Activated CD4-positive, alpha-beta memory T cell treated with anti-CD3 and anti-CD28 coated beads for 36 hours (primary cell): ENCODE measurements around the gene ATAD3C. TPM values are rescaled to one million over a fixed set of nuclear protein-coding genes. Genes with fewer than 3 reads are reported as not detected.
A peak's percentile ranks its signal among the peaks of the same experiment; 100 is the strongest.
"Not testable (repeated sequence)": the region's sequence is repeated elsewhere in the genome, so short reads cannot be mapped to it uniquely, and the experiment has no call there.

ENCODE experiments used
- CTCF ChIA-PET: fragments of 350-600 bp; sonication (Branson Sonifier 250); formaldehyde crosslinking; loops from one replicate; lab custom pipeline; 2021; ENCODE audit warnings: antibody characterized with exemption, inconsistent platforms; lab: Charles Lee
- POLR2A ChIA-PET: fragments of 350-600 bp; sonication (Branson Sonifier 250); formaldehyde crosslinking; loops from one replicate; lab custom pipeline; 2021; ENCODE audit warnings: antibody characterized with exemption; lab: Charles Lee
- DNase-seq: peaks from one replicate; pipeline ENCODE4 v3.0.0-alpha.2; 2020
- H3K27ac Mint-ChIP-seq: one replicate; pipeline ENCODE4 v1.8.0; 2021; ENCODE audit warnings: mixed read lengths
- H3K27me3 Mint-ChIP-seq: one replicate; pipeline ENCODE4 v1.8.0; 2021; ENCODE audit warnings: mixed read lengths
- H3K36me3 Mint-ChIP-seq: one replicate; pipeline ENCODE4 v1.8.0; 2021; ENCODE audit warnings: mixed read lengths
- H3K4me1 Mint-ChIP-seq: one replicate; pipeline ENCODE4 v1.8.0; 2021; ENCODE audit warnings: low read depth, mixed read lengths
- H3K4me3 Mint-ChIP-seq: one replicate; pipeline ENCODE4 v1.8.0; 2021; ENCODE audit warnings: mild to moderate bottlenecking, mixed read lengths
- H3K9me3 Mint-ChIP-seq: one replicate; pipeline ENCODE4 v1.8.0; 2021; ENCODE audit warnings: mixed read lengths
- intact Hi-C: fragments of 100-400 bp; cut with micrococcal nuclease; formaldehyde crosslinking; loops from one replicate; pipeline ENCODE4 v1.15.1; 2023
- total RNA-seq, 2 experiments: library from RNA; stranded (reverse); gene quantifications; one replicate each; pipeline ENCODE4 v1.2.3, GENCODE V29; 2021

ATAD3C gene
- total RNA-seq, 2 experiments from 2014 or later, result 1.2 to 1.7 TPM

DNA sequence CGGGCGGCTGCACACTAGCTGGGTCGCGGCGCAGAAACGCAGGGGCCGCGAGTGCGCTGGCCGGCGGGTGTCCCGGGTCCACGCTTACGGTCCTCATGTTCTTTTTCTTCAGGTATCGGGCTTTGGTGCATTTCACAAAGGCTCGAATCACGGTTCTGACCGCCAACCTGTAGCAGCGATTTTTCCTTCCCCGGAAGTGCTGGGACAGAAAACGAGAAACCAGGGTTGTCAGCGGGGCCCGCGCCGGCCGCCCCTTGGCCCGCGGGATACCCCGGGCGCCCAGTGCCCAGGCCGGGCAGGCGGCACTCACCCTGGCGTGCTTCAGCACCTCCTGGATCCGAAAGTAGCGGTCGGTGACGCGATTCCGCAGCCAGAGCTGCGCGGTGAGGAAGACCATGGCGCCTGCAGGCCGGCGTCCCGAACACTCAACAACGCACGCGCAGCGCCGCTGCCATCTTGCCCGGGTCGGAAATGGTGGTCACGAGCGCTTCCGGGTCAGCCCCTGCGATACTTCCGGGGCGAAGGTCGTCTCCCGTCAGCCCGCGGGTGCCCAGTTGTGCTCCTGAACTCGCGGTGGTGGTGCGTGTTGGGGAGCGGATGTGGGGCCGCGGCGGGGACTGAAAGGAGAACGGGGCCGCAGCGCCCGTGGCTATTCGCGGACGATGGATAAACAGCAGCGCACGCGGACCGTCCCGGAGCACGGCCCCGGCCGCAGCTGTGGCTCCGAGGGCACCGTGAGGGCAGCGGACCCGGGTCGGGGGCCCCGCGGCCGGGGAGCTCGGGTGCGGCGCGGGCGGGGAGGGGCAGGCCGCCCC is 42.5 kb upstream of the ATAD3C start, which contains the start of gene MRPL20:
Gene MRPL20, minus strand, starts transcription at position 473 of the 815 bp plus-strand sequence. Its CDS starts 76 bp downstream, at position 397.
- Mint-ChIP-seq H3K4me1 (peaks cover 48% of the 10 kb centered on the region), H3K27ac (peak within 1 kb of the TSS; percentile 94), H3K27me3 (no peaks in the 10 kb centered on the region), H3K4me3 (peak within 1 kb of the TSS; percentile 93), H3K9me3 (peaks cover under 1% of the 10 kb centered on the region), H3K36me3 (peaks cover 47% of the 10 kb centered on the region)
- ChIA-PET CTCF (interaction anchor here (1.6 to 1.9 kb wide), 3 partner anchors 8 to 34 kb away, joined by 5 to 11 read pairs (median 8); partner anchors contain the start of genes AURKAIP1 and CCNL2), POLR2A (interaction anchor here (0.6 to 1.6 kb wide), 8 partner anchors 8 to 209 kb away, joined by 3 to 17 read pairs (median 3); partner anchors contain the start of genes CCNL2, MIB2 and UBE2J2)
- peak; percentile 98 for DNase-seq
- intact Hi-C loops, result loop anchor here (1.0 to 10.0 kb wide), 3 partner anchors 8 to 98 kb away; partner anchors contain the start of genes AURKAIP1 and CCNL2

DNA sequence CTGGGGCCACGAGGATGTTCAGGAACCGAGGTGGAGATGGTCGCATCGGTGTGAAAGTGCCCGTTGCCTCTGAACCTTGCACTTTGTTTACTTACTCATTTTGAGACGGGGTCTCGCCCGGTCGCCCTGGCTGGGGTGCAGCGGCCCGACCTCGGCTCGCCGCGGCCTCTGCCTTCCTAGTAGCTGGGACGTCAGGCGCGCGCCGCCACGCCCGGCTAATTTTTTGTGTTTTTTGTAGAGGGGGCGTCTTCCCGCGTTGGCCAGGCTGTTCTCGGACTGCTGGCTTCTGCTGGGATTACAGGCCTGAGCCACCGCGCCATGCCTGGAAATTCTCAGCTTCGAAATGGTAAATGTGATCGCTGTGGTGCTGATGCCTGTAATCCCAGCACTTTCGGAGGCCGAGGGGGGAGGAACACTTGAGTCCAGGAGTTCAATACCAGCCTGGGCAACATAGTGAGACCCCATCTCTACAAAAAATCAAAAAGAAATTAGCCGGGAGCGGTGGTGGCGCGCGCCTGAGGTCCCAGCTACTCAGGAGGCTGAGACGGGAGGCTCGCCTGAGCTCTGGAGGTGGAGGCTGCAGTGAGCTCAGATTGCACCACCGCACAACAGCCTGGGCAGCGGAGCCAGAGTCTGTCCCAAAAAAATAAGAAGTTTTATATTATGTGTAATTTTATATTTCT is 41.7 kb upstream of the ATAD3C start:
- ChIA-PET POLR2A (interaction anchor here (0.6 to 1.6 kb wide), 8 partner anchors 9 to 208 kb away, joined by 3 to 17 read pairs (median 3); partner anchors contain the start of genes CCNL2, MIB2 and UBE2J2), CTCF (interaction anchor here (0.9 to 1.9 kb wide), 4 partner anchors 9 to 34 kb away, joined by 3 to 11 read pairs (median 6); partner anchors contain the start of genes AURKAIP1 and CCNL2)
- Mint-ChIP-seq H3K27ac (peak overlapping the region; percentile 85), H3K36me3 (peaks cover 42% of the 10 kb centered on the region), H3K27me3 (no peaks in the 10 kb centered on the region), H3K9me3 (peaks cover 3% of the 10 kb centered on the region), H3K4me3 (peak overlapping the region; percentile 93), H3K4me1 (peaks cover 48% of the 10 kb centered on the region)
- peak; percentile 46 for DNase-seq
- intact Hi-C loops, result loop anchor here (1.0 to 10.0 kb wide), 3 partner anchors 8 to 97 kb away; partner anchors contain the start of genes AURKAIP1 and CCNL2

- H3K9me3 Mint-ChIP-seq, H3K27ac Mint-ChIP-seq, H3K27me3 Mint-ChIP-seq, DNase-seq, POLR2A ChIA-PET, H3K4me3 Mint-ChIP-seq, intact Hi-C loops: not testable (repeated sequence)
- peaks cover 35% of the 10 kb centered on the region for H3K4me1 Mint-ChIP-seq
- CTCF ChIA-PET, result interaction anchor here (1.4 kb wide), 1 partner anchor 39 kb away, joined by 4 read pairs; no protein-coding TSS in a partner anchor
- peaks cover 26% of the 10 kb centered on the region for H3K36me3 Mint-ChIP-seq
These were observed 39.3 kb upstream of the ATAD3C start for GRCh38 chr1:1410238-1410637.

- H3K9me3 Mint-ChIP-seq, result peaks cover 3% of the 10 kb centered on the region
- no peak overlapping the region for H3K27ac Mint-ChIP-seq
- ChIA-PET POLR2A (no interaction called here), CTCF (interaction anchor here (1.4 kb wide), 1 partner anchor 40 kb away, joined by 4 read pairs; no protein-coding TSS in a partner anchor)
- peaks cover 21% of the 10 kb centered on the region for H3K4me1 Mint-ChIP-seq
- no peaks in the 10 kb centered on the region for H3K27me3 Mint-ChIP-seq
- intact Hi-C loops, result no loop called here
- H3K4me3 Mint-ChIP-seq, result no peak overlapping the region
- peaks cover 12% of the 10 kb centered on the region for H3K36me3 Mint-ChIP-seq
- DNase-seq, result no peak
These were observed 37.9 kb upstream of the ATAD3C start for GRCh38 chr1:1411626-1412025.

- peak; percentile 37 for DNase-seq
- CTCF ChIA-PET, H3K36me3 Mint-ChIP-seq, H3K4me3 Mint-ChIP-seq, POLR2A ChIA-PET, H3K27me3 Mint-ChIP-seq, intact Hi-C loops, H3K9me3 Mint-ChIP-seq: not testable (repeated sequence)
- peak overlapping the region; percentile 63 for H3K27ac Mint-ChIP-seq
- H3K4me1 Mint-ChIP-seq, result peaks cover 20% of the 10 kb centered on the region
These were observed 37.1 kb upstream of the ATAD3C start for GRCh38 chr1:1412311-1412902.

- H3K4me1 Mint-ChIP-seq, result peaks cover 20% of the 10 kb centered on the region
- H3K27ac Mint-ChIP-seq, result no peak overlapping the region
- H3K4me3 Mint-ChIP-seq, result no peak overlapping the region
- no peak for DNase-seq
- peaks cover 1% of the 10 kb centered on the region for H3K27me3 Mint-ChIP-seq
- ChIA-PET CTCF (interaction anchor here (2.0 kb wide), 1 partner anchor 43 kb away, joined by 5 read pairs; no protein-coding TSS in a partner anchor), POLR2A (no interaction called here)
- peaks cover 3% of the 10 kb centered on the region for H3K9me3 Mint-ChIP-seq
- intact Hi-C loops, result no loop called here
- H3K36me3 Mint-ChIP-seq, result peaks cover 3% of the 10 kb centered on the region
These were observed 33.7 kb upstream of the ATAD3C start for GRCh38 chr1:1415751-1416150.

GRCh38 chr1:1417396-1417795 is 32.1 kb upstream of the ATAD3C start:
- DNase-seq, H3K27ac Mint-ChIP-seq, POLR2A ChIA-PET, H3K36me3 Mint-ChIP-seq, H3K27me3 Mint-ChIP-seq, CTCF ChIA-PET, intact Hi-C loops, H3K4me3 Mint-ChIP-seq, H3K9me3 Mint-ChIP-seq: not testable (repeated sequence)
- H3K4me1 Mint-ChIP-seq, result peaks cover 14% of the 10 kb centered on the region

GRCh38 chr1:1417825-1418463 is 31.5 kb upstream of the ATAD3C start:
- H3K36me3 Mint-ChIP-seq, H3K4me3 Mint-ChIP-seq, CTCF ChIA-PET, H3K9me3 Mint-ChIP-seq, intact Hi-C loops, POLR2A ChIA-PET, H3K27ac Mint-ChIP-seq: not testable (repeated sequence)
- peaks cover 10% of the 10 kb centered on the region for H3K27me3 Mint-ChIP-seq
- peak; percentile 31 for DNase-seq
- H3K4me1 Mint-ChIP-seq, result peaks cover 12% of the 10 kb centered on the region

DNA sequence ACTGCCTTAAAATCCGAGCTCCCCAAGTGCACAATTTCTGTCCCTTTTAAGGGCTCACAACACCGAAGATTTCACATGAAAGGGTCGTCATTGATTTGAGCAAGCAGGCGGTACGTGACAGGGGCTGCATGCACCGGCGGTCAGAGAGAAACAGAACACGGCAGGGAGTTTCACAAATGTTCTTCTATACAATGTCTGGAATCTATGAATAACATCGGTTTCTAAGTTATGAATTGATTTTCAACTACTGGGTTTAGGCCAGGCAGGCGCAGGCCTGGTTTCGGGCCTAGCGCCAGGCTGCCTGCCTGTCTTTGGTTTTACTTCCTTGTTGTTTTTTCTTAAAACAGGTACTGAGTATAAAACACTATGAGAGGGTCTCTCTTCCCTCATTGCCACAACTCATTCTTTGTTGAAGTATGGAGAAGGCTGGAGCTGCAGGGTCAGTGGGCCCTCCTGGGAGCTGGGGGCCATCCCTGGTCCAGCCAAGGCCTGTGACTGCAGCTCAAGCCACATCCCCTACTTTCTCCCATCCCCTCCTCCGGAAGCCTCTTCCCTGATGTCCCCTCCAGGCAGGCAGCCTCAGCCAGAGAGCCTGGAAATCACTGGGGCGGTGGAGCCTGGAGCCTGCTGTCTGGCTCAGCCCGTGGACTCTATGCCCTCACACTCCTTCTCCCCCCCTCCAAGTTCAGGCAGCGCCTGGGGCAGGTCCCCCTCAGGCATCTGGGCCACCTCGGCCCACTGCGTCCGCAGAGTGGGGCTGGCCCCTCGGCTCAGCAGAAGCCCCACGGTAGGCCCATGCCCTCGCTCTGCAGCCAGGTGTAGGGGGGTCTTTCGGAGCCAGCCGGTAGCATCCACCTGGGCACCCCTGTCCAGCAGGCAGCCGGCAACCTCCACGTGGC is 30.8 kb upstream of the ATAD3C start:
- no peak overlapping the region for H3K27ac Mint-ChIP-seq
- H3K27me3 Mint-ChIP-seq, result peaks cover 10% of the 10 kb centered on the region
- H3K36me3 Mint-ChIP-seq, result no peaks in the 10 kb centered on the region
- H3K4me1 Mint-ChIP-seq, result peaks cover 12% of the 10 kb centered on the region
- H3K4me3 Mint-ChIP-seq, result no peak overlapping the region
- ChIA-PET CTCF (no interaction called here), POLR2A (no interaction called here)
- no peaks in the 10 kb centered on the region for H3K9me3 Mint-ChIP-seq
- DNase-seq, result no peak
- intact Hi-C loops, result no loop called here

GRCh38 chr1:1419363-1419812 is 30.1 kb upstream of the ATAD3C start:
- CTCF ChIA-PET, result no interaction called here
- intact Hi-C loops, result no loop called here
- H3K27ac Mint-ChIP-seq, result no peak overlapping the region
- no peak overlapping the region for H3K4me3 Mint-ChIP-seq
- no peak for DNase-seq
- POLR2A ChIA-PET, result no interaction called here
- H3K27me3 Mint-ChIP-seq, result peaks cover 10% of the 10 kb centered on the region
- no peaks in the 10 kb centered on the region for H3K9me3 Mint-ChIP-seq
- H3K36me3 Mint-ChIP-seq, result no peaks in the 10 kb centered on the region
- peaks cover 12% of the 10 kb centered on the region for H3K4me1 Mint-ChIP-seq
